CD4-positive, alpha-beta T cell treated with Interleukin-17A for 1 hour (primary cell): ENCODE data around the gene FBXL19.
A peak's percentile ranks its signal among the peaks of the same experiment; 100 is the strongest.

Experiments
- DNase-seq: peaks from one replicate; pipeline ENCODE4 v3.0.0-alpha.2; 2020

The FBXL19 gene

DNA sequence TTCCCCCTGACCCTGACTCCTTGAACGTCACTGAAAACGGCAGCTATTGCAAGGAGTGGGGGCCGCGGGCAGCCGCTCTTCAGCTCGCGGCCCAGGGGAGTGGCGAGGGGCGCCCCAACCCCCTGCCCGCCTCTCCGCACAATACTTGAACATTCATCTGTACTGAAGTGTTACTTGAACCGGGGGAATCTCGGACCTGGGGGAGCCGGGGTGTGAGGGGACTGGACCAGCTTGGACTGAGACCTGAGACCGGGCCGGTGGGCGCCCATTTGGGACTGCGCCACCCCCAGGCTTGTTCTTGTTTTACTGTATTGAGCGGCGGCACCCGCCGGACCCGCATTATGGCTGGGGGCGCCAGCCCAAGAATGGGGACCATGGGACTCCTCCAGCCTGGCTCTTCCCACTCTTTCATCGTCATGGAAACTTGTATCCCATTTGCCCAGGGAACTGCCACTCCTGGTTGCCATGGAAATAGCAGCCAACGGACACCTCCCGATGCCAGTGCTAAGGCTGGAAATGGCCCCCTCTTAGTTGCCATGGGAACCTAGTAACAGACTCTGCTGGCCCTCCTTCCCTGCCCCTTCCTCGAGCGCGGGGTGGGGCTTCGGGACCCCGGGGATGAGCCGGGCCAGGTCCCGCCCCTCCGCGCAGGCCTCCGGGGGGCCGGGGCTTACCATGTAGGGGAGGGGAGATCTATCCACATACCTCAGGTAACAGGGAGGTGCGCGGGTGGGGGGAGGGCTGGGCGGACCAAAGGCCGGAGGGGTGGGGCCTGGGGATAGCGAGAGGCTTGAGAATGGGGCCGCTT is 24.7 kb downstream of the FBXL19 start:
- DNase-seq, result peak; percentile 37

DNA sequence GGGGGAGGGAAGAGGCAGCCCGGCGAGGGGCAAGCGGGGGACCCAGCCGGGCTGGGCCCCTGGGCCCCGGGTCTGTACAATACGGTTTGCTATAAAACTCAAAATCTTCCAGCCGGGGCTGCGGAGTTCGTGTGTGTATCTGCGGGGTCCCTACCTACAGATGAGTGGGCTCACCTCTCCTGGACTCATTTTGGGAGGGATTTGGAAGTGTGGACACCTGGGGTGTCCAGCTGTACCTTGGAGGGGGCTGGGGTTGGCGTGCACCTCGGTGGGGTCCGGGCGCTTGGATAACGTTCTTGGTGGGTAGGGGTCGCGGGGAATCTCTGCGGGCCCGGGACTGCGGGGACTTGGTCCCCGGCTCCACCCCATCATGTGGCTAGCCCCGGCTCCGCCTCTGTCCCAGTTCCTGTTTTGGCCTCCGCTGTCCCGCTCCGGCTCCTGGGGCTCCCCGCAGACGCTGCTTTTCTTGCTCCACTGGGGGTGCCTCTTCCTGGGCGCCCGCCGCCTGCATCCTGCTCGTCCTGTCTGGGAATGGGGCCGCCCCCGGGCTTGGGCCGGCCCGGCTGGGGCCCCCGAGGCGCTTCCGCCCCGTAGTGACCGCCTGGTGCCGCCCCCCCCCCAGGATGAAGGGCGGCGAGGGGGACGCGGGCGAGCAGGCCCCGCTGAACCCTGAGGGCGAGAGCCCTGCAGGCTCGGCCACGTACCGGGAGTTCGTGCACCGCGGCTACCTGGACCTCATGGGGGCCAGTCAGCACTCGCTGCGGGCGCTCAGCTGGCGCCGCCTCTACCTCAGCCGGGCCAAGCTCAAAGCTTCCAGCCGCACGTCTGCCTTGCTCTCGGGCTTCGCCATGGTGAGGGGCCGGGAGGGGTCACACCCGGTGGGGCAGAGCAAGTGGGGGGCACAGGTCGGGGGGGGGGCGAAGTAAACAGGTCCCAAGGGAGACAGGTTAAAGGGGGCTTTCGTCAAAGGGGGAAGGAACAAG is 25.6 kb downstream of the FBXL19 start, which contains the start of gene ORAI3:
TSS of gene ORAI3 (plus strand) at position 402 of the 983 bp plus-strand sequence. CDS start at position 624, 222 bp downstream.
- DNase-seq, result peak; percentile 45

DNA sequence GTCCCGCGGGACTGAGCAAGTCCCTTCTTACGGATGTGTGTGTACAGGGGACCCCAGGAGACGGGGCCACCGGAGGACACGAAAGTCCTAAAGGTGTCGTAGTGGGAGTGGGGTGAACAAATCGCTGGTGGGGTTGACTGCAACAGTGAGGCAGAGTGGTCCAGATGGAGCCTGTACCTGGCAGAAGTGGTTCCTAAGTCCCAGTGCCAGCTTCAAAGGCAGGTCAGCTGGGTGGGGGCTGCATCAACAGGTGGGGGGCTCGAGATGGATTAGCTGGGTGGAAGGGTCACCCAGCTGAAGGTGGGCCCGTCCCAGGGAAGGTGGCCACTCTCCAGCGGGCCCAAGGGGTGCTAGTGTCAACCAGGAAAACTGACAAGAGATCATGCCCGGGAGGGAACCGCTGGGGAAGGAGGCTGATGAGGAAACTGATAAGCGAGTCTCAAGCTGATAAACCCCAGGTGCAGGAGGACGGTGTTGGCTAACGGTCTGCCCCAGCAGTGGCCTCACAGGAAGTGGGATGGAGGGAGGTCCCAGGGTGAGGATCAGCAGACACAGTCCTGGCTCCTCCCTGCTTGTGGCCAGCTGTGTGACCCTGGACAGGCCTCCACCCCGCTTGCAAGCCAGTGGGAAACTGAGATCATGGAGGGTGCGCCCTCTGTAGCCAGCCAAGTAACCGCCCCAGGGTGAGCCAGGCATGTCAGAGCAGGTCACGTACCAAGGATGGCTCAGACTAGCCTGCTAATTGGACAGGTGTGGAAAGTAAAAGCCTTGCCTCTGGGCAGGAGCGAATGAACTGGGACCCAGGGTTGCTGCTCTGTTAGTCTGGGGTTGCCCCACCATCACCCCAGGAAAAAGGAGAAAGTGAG is 26.5 kb downstream of the FBXL19 start:
- DNase-seq, result peak; percentile 32

DNA sequence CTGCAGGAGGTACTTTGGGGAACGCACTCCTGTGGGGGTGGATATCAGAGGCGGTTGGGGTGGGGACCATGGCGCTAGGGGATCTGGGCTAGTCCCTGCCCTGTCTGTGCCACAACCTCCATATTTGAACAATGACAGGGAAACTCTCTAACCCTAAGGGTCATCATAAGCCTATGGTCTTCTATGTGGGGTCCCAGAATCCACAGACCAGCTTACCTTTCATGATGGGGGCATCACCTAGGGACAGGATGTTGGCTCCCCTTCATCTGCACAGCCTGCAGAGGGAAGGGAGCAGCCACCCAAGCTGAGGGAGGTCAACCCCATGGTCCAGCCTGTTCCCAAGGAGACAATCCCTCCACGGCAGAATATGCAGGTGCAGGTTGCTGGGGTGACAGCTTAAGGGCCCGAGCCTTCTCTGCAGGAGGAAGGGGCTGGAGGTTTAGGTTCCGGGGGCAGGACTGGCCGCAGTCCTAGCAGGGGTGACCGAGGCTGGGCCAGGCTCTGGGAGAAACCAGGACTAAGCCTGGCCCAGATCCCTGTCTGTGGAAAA is 27.2 kb downstream of the FBXL19 start:
- no peak for DNase-seq

DNA sequence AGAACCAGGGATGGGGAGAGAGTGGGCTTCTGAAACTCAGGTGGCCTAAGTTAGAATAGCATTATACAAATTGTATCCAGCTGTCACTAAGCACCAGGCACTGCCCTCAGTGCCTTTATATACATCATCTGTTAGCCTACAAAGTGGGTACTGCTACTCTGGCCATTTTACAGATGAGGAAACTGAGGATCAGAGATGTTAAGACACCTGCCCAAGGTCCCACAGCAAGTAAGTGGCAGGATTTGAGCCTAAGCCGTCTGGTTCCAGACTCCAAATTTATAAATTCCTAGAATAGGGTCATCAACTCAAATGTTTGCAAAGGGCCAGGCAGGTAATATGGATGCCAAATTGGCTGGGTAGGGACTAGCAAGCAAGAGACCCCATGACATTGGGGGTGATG is 27.8 kb downstream of the FBXL19 start:
- DNase-seq, result no peak

DNA sequence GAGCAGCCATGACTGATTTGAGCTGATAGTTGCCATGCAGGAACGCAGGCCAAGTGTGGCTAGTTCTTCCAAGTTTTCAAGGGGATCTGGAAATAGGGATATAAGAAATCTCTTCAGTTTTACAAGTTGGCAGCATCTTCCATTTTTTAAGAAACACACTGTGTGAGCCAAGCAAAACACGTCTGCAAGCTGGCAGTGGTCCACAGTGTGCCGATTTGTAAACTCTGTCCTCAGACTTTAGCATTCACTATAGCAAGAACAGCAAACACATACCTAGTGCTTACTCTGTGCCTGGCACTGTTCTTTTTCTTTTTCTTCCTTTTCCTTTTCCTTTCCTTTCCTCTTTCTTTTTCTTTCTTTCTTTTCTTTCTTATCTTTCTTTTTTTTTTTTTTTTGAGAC is 28.4 kb downstream of the FBXL19 start:
- no peak for DNase-seq

DNA sequence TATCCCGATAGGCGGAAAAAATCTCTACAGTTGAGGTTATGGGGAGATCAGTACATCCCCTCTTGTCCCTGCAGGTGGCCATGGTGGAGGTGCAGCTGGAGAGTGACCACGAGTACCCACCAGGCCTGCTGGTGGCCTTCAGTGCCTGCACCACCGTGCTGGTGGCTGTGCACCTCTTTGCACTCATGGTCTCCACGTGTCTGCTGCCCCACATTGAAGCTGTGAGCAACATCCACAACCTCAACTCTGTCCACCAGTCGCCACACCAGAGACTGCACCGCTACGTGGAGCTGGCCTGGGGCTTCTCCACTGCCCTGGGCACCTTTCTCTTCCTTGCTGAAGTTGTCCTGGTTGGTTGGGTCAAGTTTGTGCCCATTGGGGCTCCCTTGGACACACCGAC is 29.7 kb downstream of the FBXL19 start:
- no peak for DNase-seq

DNA sequence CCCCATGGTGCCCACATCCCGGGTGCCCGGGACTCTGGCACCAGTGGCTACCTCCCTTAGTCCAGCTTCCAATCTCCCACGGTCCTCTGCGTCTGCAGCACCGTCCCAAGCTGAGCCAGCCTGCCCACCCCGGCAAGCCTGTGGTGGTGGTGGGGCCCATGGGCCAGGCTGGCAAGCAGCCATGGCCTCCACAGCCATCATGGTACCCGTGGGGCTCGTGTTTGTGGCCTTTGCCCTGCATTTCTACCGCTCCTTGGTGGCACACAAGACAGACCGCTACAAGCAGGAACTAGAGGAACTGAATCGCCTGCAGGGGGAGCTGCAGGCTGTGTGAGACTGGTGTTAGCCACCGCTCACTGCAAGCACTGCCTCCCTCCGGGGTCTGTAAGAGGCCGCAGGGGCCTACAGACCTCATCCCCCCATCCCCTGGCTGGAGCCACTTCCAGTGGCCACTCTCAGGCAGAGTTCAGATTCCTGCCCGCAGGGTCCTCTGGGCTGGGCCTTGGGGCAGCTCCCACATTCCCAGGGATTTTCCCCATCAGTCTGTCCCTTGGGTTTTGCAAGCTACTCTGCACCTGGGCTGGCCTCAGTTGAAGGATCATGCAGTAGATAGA is 30.2 kb downstream of the FBXL19 start:
- DNase-seq, result peak; percentile 75

DNA sequence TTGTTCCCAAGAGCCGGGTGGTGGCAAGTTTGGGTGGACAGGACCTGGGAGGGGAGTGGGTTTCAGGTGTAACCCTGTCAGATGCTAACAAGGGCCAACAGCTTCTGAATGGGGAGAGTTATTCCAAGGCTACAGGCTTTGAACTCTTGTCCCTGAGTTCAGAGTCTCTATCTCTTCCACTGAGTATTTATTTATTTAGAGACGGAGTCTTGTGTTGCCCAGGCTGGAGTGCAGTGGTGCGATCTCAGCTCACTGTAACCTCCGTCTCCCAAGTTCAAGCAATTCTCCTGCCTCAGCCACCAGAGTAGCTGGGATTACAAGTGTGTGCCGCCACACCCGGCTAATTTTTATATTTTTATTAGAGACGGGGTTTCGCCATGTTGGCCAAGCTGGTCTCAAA is 31.6 kb downstream of the FBXL19 start:
- no peak for DNase-seq

DNA sequence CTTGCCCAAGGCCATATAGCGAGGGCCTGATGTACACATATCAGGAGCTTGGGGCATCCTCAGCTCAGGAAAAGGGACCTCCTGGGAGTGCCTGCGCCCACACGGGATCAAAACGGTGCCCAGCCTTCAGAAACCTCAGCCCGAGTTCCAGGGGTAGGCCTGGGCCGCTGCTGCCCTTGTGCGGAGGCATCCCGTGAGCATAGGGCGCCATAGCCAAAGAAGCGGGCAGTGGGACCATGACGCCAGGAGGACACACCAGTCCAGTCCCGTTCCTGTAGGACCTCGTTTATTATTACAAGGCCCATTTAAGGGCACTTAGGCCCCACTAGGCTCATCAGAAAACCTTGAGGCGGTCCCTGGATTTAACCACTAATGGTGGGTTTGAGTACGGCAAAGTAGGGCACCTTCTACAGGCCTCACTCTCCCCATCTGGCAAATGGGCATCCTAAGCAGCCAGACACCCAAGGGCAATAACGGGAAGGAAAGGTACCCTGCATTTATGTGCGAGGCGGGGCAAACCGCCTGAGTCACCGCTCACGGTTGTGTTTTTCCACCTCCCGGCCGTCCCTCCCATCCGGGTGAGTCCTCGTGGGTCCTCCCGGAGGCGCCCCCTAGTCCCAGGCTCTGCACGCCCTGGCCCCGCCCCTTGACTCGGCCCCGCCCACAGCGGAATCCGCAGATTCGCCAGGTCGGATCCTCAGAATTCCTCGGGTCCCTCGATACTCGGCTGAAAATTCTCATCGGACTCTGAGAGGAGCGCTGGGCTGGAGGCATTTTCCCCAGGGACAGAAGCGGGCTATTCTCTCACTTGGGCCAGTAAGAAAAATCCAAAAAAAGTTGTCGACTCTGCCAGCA is 33.5 kb downstream of the FBXL19 start:
- peak; percentile 87 for DNase-seq

DNA sequence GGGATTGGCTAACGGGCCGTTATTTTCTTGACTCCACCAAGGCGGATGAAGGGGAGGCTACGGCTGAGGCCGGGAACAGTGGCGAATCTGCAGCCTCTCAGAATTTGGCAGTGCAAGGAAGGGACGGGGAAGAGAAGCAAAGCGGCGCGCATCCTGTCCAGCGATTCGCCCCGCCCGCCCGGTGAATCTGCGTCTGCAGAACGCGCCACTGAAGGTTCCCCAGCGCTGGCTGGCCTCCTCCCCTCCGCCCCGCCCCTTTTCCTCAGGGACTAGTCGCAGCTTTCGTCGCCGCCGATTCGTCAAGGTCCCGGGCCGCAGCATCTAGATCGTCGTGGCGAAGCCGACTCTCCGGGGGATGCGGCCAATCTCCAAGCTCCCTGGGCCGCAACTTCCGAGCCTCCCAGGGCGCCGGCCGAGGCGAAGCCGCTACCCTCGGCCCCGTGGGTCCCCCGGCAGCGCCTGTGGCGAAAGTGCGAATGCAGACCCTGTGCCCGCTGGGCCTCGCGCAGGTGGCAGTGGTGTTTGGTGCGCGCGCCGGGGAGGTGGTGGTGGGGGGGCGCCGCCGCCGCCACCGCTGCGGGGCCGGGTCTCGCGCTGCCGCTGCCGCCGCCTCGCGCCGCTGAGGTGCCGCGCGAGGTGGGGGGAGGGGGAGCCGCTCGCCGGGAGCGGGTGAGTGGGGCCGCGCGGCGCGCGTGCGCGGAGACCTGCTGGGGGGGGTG is 34.2 kb downstream of the FBXL19 start, which contains the start of gene SETD1A:
TSS of gene SETD1A (plus strand) at position 299 of the 719 bp plus-strand sequence. CDS start 978 bp downstream, outside the sequence.
- DNase-seq, result peak; percentile 97

DNA sequence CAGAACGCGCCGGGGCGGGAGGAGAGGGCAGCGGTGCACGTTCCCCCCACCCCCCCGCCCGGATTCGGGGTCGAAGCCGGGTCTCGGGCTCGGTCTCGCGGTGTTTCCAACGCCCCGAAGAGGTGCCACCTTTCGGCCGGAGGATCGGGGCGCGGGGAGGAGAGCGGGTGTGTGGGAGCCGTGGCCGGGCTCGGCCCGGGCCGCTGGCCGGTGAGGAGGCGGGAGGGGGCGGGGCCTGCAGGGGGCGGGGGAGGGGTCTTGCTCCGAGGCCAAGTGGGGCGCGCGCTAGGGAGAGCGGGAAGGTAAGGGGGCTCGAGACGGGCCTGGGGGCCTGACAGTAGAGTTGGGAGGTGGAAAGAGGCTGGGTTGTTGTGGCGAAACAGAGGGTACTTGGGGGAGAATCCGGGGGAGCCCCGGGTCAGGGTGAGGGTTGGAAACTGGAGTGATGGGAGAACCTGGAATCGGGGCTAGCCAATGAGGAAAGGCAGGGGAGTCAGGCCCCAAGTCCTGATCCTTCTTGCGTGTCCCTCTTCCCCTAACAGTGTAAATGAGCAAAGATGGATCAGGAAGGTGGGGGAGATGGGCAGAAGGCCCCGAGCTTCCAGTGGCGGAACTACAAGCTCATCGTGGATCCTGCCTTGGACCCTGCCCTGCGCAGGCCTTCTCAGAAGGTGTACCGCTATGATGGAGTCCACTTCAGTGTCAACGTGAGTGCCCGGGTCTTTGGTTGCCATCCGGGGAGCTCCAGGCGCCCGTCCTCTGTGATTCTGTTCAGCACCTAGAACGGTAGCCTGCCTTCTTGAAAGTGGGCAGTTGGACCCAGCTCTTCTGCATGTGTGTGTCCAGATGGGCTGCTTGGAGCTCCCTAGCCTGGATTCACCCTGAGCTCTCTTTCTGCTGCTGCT is 35.1 kb downstream of the FBXL19 start:
- DNase-seq, result no peak

DNA sequence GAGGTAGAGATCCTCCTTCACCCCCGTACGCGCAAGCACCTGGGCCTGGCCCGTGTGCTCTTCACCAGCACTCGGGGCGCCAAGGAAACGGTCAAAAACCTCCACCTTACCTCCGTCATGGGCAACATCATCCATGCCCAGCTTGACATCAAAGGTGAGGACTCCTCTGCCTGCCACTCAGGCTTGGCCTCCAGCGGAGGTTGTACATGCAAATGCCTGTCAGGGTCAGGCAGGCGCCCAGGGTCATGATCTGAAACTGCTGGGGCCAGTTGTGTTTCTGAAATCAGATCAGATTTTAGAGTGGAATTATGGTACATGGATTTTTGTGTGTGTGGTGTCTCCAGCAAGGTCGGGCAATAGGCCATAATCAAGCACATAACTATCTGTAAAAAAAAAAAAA is 38.0 kb downstream of the FBXL19 start:
- DNase-seq, result no peak

DNA sequence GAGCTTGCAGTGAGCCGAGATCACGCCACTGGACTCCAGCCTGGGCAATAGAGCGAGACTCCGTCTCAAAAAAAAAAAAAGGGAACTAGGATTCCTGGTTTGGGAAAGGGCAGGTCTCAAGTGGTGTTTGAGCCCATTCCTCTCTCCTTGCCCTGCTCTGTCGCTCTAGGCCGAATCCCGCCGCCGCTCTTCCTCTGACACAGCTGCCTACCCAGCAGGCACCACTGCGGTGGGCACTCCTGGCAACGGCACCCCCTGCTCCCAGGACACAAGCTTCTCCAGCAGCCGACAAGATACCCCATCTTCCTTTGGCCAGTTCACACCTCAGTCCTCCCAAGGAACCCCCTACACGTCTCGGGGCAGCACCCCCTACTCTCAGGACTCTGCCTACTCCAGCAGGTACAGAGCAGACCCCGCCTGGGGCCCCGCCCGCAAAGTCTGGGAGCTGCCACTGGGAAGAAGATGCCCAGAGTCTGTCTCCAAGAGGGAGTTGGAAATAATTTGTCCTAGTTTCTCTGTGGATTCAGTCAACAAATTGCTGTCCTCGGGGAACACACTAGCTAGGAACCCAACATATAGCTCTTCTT is 40.6 kb downstream of the FBXL19 start:
- DNase-seq, result no peak

DNA sequence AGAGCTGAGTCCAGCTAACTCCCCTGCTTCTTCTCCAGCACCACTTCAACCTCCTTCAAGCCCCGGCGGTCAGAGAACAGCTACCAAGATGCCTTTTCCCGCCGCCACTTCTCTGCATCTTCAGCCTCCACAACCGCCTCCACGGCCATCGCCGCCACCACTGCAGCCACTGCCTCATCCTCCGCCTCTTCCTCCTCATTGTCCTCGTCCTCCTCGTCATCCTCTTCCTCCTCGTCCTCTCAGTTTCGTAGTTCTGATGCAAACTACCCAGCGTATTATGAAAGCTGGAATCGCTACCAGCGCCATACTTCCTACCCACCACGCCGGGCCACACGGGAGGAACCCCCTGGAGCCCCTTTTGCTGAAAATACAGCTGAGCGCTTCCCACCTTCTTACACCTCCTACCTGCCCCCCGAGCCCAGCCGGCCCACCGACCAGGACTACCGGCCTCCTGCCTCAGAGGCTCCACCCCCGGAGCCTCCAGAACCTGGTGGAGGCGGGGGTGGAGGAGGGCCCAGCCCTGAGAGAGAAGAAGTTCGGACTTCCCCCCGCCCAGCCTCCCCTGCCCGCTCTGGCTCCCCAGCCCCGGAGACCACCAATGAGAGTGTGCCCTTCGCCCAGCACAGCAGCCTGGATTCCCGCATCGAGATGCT is 41.3 kb downstream of the FBXL19 start:
- DNase-seq, result no peak

DNA sequence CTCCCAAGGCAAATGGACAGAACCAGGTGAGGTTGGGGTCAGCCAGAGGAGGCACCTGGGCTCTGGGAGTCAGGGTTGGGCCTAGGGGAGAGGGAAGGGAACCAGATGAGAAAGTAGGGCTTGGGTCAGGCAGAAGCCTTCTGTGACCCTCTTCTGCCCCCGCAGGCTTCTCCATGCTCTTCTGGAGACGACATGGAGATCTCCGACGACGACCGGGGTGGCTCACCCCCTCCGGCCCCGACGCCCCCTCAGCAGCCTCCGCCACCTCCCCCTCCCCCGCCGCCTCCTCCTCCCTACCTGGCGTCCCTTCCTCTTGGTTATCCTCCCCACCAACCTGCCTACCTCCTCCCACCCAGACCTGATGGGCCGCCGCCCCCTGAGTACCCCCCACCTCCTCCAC is 42.1 kb downstream of the FBXL19 start:
- DNase-seq, result no peak

DNA sequence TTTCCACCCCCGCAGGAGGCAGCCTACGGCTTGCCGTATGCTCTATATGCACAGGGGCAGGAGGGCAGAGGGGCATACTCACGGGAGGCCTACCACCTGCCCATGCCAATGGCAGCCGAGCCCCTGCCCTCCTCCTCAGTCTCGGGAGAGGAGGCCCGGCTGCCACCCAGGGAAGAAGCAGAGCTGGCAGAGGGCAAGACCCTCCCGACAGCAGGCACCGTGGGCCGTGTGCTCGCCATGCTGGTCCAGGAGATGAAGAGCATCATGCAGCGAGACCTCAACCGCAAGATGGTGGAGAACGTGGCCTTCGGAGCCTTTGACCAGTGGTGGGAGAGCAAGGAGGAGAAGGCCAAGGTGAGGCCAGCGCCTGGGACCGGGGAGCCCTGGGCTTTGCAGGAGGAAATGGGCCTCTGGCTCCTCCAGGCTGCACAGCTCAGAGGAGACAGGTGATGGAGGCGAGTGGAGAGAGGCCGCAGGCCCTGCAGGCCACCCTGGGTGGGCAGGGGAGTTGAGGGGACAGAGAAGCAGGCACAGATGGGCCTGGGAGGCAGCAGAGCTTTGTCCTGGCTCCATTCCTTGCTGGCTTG is 42.8 kb downstream of the FBXL19 start:
- DNase-seq, result no peak

DNA sequence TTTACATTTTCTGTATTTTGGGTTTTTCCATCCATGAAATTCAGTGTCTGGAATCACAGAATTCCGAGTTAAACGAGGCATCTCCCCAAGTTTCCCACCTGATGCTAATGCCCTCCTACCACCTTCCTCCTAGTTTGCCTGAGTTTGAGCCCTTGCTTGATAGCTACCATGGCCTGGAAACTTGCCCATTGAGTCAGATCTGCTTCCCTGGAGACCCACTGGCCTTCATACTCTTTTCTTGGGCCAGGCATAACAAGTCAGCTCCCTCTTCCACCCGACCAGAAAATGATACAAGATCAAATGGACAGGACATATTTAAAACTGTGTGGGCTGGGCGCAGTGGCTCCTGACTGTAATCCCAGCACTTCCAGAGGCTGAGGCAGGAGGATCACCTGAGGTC is 44.4 kb downstream of the FBXL19 start:
- no peak for DNase-seq
